Stimulated activated CD4-positive, alpha-beta T cell treated with anti-CD3 and anti-CD28 coated beads, Interleukin-1b, Interleukin-23, amount 100 ng/mL, for 1 hour (primary cell): Measurements from ENCODE around the gene MID1IP1.

Experiments used
- DNase-seq, 2 donors: peaks; one replicate each; pipeline ENCODE4 v3.0.0-alpha.2; 2020; ENCODE audit warnings: low read depth in 2 of 2

Gene MID1IP1

GRCh38 chrX:38816155-38816554 is 14.9 kb downstream of the MID1IP1 start:
- no peak for DNase-seq

GRCh38 chrX:38817004-38817703 is 15.9 kb downstream of the MID1IP1 start:
- no peak for DNase-seq

GRCh38 chrX:38819163-38819562 is 17.9 kb downstream of the MID1IP1 start:
- no peak for DNase-seq

GRCh38 chrX:38819709-38820108 is 18.4 kb downstream of the MID1IP1 start:
- no peak for DNase-seq

GRCh38 chrX:38820751-38821150 is 19.5 kb downstream of the MID1IP1 start:
- DNase-seq, result no peak

GRCh38 chrX:38824176-38824575 is 22.9 kb downstream of the MID1IP1 start:
- DNase-seq, result no peak

GRCh38 chrX:38831949-38832348 is 30.7 kb downstream of the MID1IP1 start:
- DNase-seq, result no peak

GRCh38 chrX:38837389-38837788 is 36.1 kb downstream of the MID1IP1 start:
- DNase-seq, result no peak

GRCh38 chrX:38839277-38839676 is 38.0 kb downstream of the MID1IP1 start:
- no peak for DNase-seq

- DNase-seq, result no peak
Observed at GRCh38 chrX:38839944-38840343, 38.7 kb downstream of the MID1IP1 start.

GRCh38 chrX:38841750-38842149 is 40.5 kb downstream of the MID1IP1 start:
- no peak for DNase-seq

GRCh38 chrX:38845426-38845825 is 44.2 kb downstream of the MID1IP1 start:
- no peak for DNase-seq

GRCh38 chrX:38847206-38847902 is 46.1 kb downstream of the MID1IP1 start:
- DNase-seq, result no peak

- no peak for DNase-seq
Observed at GRCh38 chrX:38847903-38848230, 46.6 kb downstream of the MID1IP1 start.

GRCh38 chrX:38848671-38849455 is 47.6 kb downstream of the MID1IP1 start:
- DNase-seq, result no peak

GRCh38 chrX:38850807-38851544 is 49.7 kb downstream of the MID1IP1 start:
- no peak for DNase-seq

- no peak for DNase-seq
Observed at GRCh38 chrX:38854305-38854704, 53.0 kb downstream of the MID1IP1 start.
